Stimulated activated CD4-positive, alpha-beta T cell treated with anti-CD3 and anti-CD28 coated beads, TNF-alpha, amount 100 ng/mL, for 24 hours (primary cell): Measurements from ENCODE around the gene CDSN.

ENCODE experiments used
- DNase-seq, 3 experiments: peaks; one replicate each; pipeline ENCODE4 v3.0.0-alpha.2; 2020; ENCODE audit warnings: low read depth in 3 of 3

Gene CDSN

GRCh38 chr6:31144970-31145340 is 24.7 kb upstream of the CDSN start:
- DNase-seq: no peak

GRCh38 chr6:31144296-31144969 is 24.2 kb upstream of the CDSN start:
- DNase-seq: no peak

GRCh38 chr6:31143148-31143547 is 22.9 kb upstream of the CDSN start:
- DNase-seq: no peak

- no peak for DNase-seq
These were observed 22.1 kb upstream of the CDSN start for GRCh38 chr6:31142361-31142761.

GRCh38 chr6:31140643-31141042 is 20.4 kb upstream of the CDSN start:
- no peak for DNase-seq

GRCh38 chr6:31139599-31139998 is 19.4 kb upstream of the CDSN start:
- no peak for DNase-seq

- DNase-seq: no peak
These were observed 18.7 kb upstream of the CDSN start, which contains the start of gene PSORS1C2 for GRCh38 chr6:31138982-31139381. Gene PSORS1C2 (minus strand): TSS chr6:31139066. CDS start chr6:31139026, 40 bp downstream.

- no peak for DNase-seq
These were observed 15.5 kb upstream of the CDSN start for GRCh38 chr6:31135710-31136109.

- DNase-seq: no peak
These were observed 12.6 kb upstream of the CDSN start for GRCh38 chr6:31132806-31133205.

GRCh38 chr6:31131595-31131994 is 11.3 kb upstream of the CDSN start:
- DNase-seq: no peak

GRCh38 chr6:31130751-31131150 is 10.5 kb upstream of the CDSN start:
- DNase-seq: no peak

- DNase-seq: no peak
These were observed 8.9 kb upstream of the CDSN start for GRCh38 chr6:31129130-31129529.

- peak; percentile 43 to 69 (median 65) for DNase-seq
These were observed 7.9 kb upstream of the CDSN start for GRCh38 chr6:31128093-31128676.

- no peak for DNase-seq
These were observed 6.3 kb upstream of the CDSN start for GRCh38 chr6:31126396-31127175.

- no peak for DNase-seq
These were observed 5.5 kb upstream of the CDSN start for GRCh38 chr6:31125586-31126363.

GRCh38 chr6:31125162-31125561 is 4.9 kb upstream of the CDSN start:
- DNase-seq: no peak

GRCh38 chr6:31122791-31123706 is 2.8 kb upstream of the CDSN start:
- DNase-seq: no peak

GRCh38 chr6:31121131-31121790 is 1.0 kb upstream of the CDSN start:
- DNase-seq: no peak

- DNase-seq: no peak
These were observed 2.1 kb downstream of the CDSN start for GRCh38 chr6:31118178-31118577.

- no peak for DNase-seq
These were observed 3.4 kb downstream of the CDSN start for GRCh38 chr6:31116661-31117385.
